Measurements from ENCODE around the gene ADCYAP1. TPM values are rescaled to one million over a fixed set of nuclear protein-coding genes. Genes with fewer than 3 reads are reported as not detected.

The ADCYAP1 gene
- total RNA-seq, 1 experiment from 2014 or later: not detected

GRCh38 chr18:886076-886475, 18.6 kb upstream of the ADCYAP1 start:
- intact Hi-C loops (cut with micrococcal nuclease; ENCODE audit: unreplicated experiment): no loop called here
- no TSS peak for BruUV-seq (replicated peaks)
- H3K27ac ChIP-seq (ENCODE audit: low read length): no peak overlapping the region
- CTCF ChIA-PET: no interaction called here
- DNase-seq (ENCODE audit: low read depth, low spot score): no peak
- TF ChIP-seq REST (IDR thresholded peaks at IDR 0.05; ENCODE audit: insufficient read depth in 1 of 2, low read depth in 2 of 2, low read length in 1 of 2) (no peak), SIN3A (IDR thresholded peaks at IDR 0.05; ENCODE audit: borderline replicate concordance, insufficient read depth, low read depth, low read length) (no peak), CTCF (IDR thresholded peaks at IDR 0.05) (no peak), TCF7L2 (IDR thresholded peaks at IDR 0.05; ENCODE audit: low read depth, low read length) (no peak), POLR2AphosphoS5 (IDR thresholded peaks at IDR 0.05; ENCODE audit: low read depth, low read length) (no peak)
- no peak for ATAC-seq
- POLR2A ChIA-PET: interaction anchor here (0.6 kb wide), 1 partner anchor 1374 kb away, joined by 3 read pairs; no protein-coding TSS in a partner anchor
- no peaks in the 10 kb centered on the region for H3K27me3 ChIP-seq (ENCODE audit: control insufficient read depth, insufficient read depth, low read length)
- H3K4me3 ChIP-seq (ENCODE audit: low read depth in 2 of 2, low read length in 2 of 2): no peak overlapping the region
- no peaks in the 10 kb centered on the region for H3K4me1 ChIP-seq (ENCODE audit: control insufficient read depth, insufficient read depth, low read length)
- H3K36me3 ChIP-seq (ENCODE audit: control insufficient read depth, insufficient read depth, low read length): no peaks in the 10 kb centered on the region
- no peaks in the 10 kb centered on the region for H3K9me3 ChIP-seq (ENCODE audit: control insufficient read depth, insufficient read depth, low read depth, low read length)
- in situ Hi-C loops (cut with HindIII; ENCODE audit: low pct_unique_long_range_greater_than_20kb, low sequenced_read_pairs): no loop called here

GRCh38 chr18:887716-888115, 17.0 kb upstream of the ADCYAP1 start:
- ATAC-seq: no peak
- CTCF ChIA-PET: no interaction called here
- in situ Hi-C loops (cut with HindIII; ENCODE audit: low pct_unique_long_range_greater_than_20kb, low sequenced_read_pairs) (no loop called here), intact Hi-C loops (cut with micrococcal nuclease; ENCODE audit: unreplicated experiment) (no loop called here)
- DNase-seq (ENCODE audit: low read depth, low spot score): no peak
- no TSS peak for BruUV-seq (replicated peaks)
- H3K36me3 ChIP-seq (ENCODE audit: control insufficient read depth, insufficient read depth, low read length): no peaks in the 10 kb centered on the region
- H3K27ac ChIP-seq (ENCODE audit: low read length): no peak overlapping the region
- H3K9me3 ChIP-seq (ENCODE audit: control insufficient read depth, insufficient read depth, low read depth, low read length): no peaks in the 10 kb centered on the region
- no peaks in the 10 kb centered on the region for H3K27me3 ChIP-seq (ENCODE audit: control insufficient read depth, insufficient read depth, low read length)
- POLR2A ChIA-PET: no interaction called here
- H3K4me3 ChIP-seq (ENCODE audit: low read depth in 2 of 2, low read length in 2 of 2): no peak overlapping the region
- no peaks in the 10 kb centered on the region for H3K4me1 ChIP-seq (ENCODE audit: control insufficient read depth, insufficient read depth, low read length)
- TF ChIP-seq TCF7L2 (IDR thresholded peaks at IDR 0.05; ENCODE audit: low read depth, low read length) (no peak), SIN3A (IDR thresholded peaks at IDR 0.05; ENCODE audit: borderline replicate concordance, insufficient read depth, low read depth, low read length) (no peak), CTCF (IDR thresholded peaks at IDR 0.05) (no peak), REST (IDR thresholded peaks at IDR 0.05; ENCODE audit: insufficient read depth in 1 of 2, low read depth in 2 of 2, low read length in 1 of 2) (no peak), POLR2AphosphoS5 (IDR thresholded peaks at IDR 0.05; ENCODE audit: low read depth, low read length) (no peak)
